Measurements from ENCODE around the gene STUM. TPM values are rescaled to one million over a fixed set of nuclear protein-coding genes. Genes with fewer than 3 reads are reported as not detected.

The STUM gene
- total and polyA plus RNA-seq, 12 donors = 0.13 to 0.44 (median 0.24) TPM; not detected in 1

GRCh38 chr1:226639631-226640061 lies 91.1 kb downstream of the STUM start:
- Histone ChIP-seq H3K4me1 (replicated peaks in 1 of 2) (no peaks in the 10 kb centered on the region), H3K36me3 (replicated peaks in 1 of 2) (no peaks in the 10 kb centered on the region), H3K4me3 (no peak overlapping the region), H3K9me3 (replicated peaks in 1 of 3) (no peaks in the 10 kb centered on the region), H3K27ac (no peak overlapping the region), H3K27me3 (no peaks in the 10 kb centered on the region)
- intact Hi-C loops (cut with DNase I) = loop anchor here (10.0 kb wide), 2 partner anchors 55 to 805 kb away; no protein-coding TSS in a partner anchor
- peak in 1 of 7 donors; percentile 6 for DNase-seq
- TF ChIP-seq POLR2A (IDR thresholded peaks at IDR 0.05) = no peak
- no peak for TF ChIP-seq CTCF (IDR thresholded peaks at IDR 0.05)
- WGBS, 4 donors = 83 to 97% (median 91%) methylated on average over 9 to 18 of the region's 18 CpGs

GRCh38 chr1:226640321-226641136 lies 92.0 kb downstream of the STUM start:
- H3K27ac ChIP-seq = no peak overlapping the region
- intact Hi-C loops (cut with DNase I) = loop anchor here in 1 of 2 donors (10.0 kb wide), 1 partner anchor 54 kb away; no protein-coding TSS in a partner anchor
- H3K27me3 ChIP-seq = no peaks in the 10 kb centered on the region
- WGBS, 4 donors = 86 to 92% (median 90%) methylated on average over 20 to 23 of the region's 23 CpGs
- no peaks in the 10 kb centered on the region for H3K36me3 ChIP-seq (replicated peaks in 1 of 2)
- H3K9me3 ChIP-seq (replicated peaks in 1 of 3) = no peaks in the 10 kb centered on the region
- DNase-seq = no peak
- TF ChIP-seq POLR2A (IDR thresholded peaks at IDR 0.05) = no peak
- no peak for TF ChIP-seq CTCF (IDR thresholded peaks at IDR 0.05)
- no peaks in the 10 kb centered on the region for H3K4me1 ChIP-seq (replicated peaks in 1 of 2)
- H3K4me3 ChIP-seq = no peak overlapping the region

- no peak for TF ChIP-seq POLR2A (IDR thresholded peaks at IDR 0.05)
- TF ChIP-seq CTCF (IDR thresholded peaks at IDR 0.05) = no peak
- H3K9me3 ChIP-seq (replicated peaks in 1 of 3) = no peaks in the 10 kb centered on the region
- WGBS, 4 donors = 92 to 97% (median 95%) methylated on average over 14 to 23 of the region's 23 CpGs
- peaks cover 0 to under 1% of the 10 kb centered on the region in 2 donors for H3K36me3 ChIP-seq (replicated peaks in 1 of 2)
- no peak overlapping the region for H3K27ac ChIP-seq
- H3K4me3 ChIP-seq = no peak overlapping the region
- no peaks in the 10 kb centered on the region for H3K4me1 ChIP-seq (replicated peaks in 1 of 2)
- intact Hi-C loops (cut with DNase I) = loop anchor here in 1 of 2 donors (10.0 kb wide), 1 partner anchor 53 kb away; no protein-coding TSS in a partner anchor
- H3K27me3 ChIP-seq = no peaks in the 10 kb centered on the region
- DNase-seq = peak in 1 of 7 donors; percentile 10
Observed at GRCh38 chr1:226641671-226642231, 93.2 kb downstream of the STUM start.

- H3K36me3 ChIP-seq (replicated peaks in 1 of 2) = peaks cover 0 to 7% of the 10 kb centered on the region in 2 donors
- no peak for TF ChIP-seq CTCF (IDR thresholded peaks at IDR 0.05)
- no peak for TF ChIP-seq POLR2A (IDR thresholded peaks at IDR 0.05)
- DNase-seq = peak in 1 of 7 donors; percentile 5
- H3K27me3 ChIP-seq = no peaks in the 10 kb centered on the region
- WGBS, 4 donors = 95 to 100% (median 95%) methylated on average over 2 to 8 of the region's 8 CpGs
- H3K4me1 ChIP-seq (replicated peaks in 1 of 2) = no peaks in the 10 kb centered on the region
- no peaks in the 10 kb centered on the region for H3K9me3 ChIP-seq (replicated peaks in 1 of 3)
- H3K27ac ChIP-seq = no peak overlapping the region
- no peak overlapping the region for H3K4me3 ChIP-seq
- intact Hi-C loops (cut with DNase I) = loop anchor here in 1 of 2 donors (10.0 kb wide), 1 partner anchor 52 kb away; no protein-coding TSS in a partner anchor
Observed at GRCh38 chr1:226642421-226642820, 93.9 kb downstream of the STUM start.

Data from adrenal gland (tissue), 12 donors.